Neural crest cell (in vitro differentiated cells): ENCODE results near the gene PSMB9. TPM values are rescaled to one million over a fixed set of nuclear protein-coding genes. Genes with fewer than 3 reads are reported as not detected.
"Not testable (repeated sequence)": the region's sequence is repeated elsewhere in the genome, so short reads cannot be mapped to it uniquely, and the experiment has no call there.

ENCODE experiments used
- DNase-seq: peaks from one replicate; pipeline ENCODE4 v3.0.0; 2021; ENCODE audit warnings: low read depth, mixed read lengths, low spot score
- H3K27ac Mint-ChIP-seq: one replicate; pipeline ENCODE4 v1.8.0; 2021; ENCODE audit warnings: mild to moderate bottlenecking, mixed read lengths; ENCODE audit not compliant: unreplicated experiment
- H3K27me3 Mint-ChIP-seq: 2 replicates; pipeline ENCODE4 v1.8.0; 2021; ENCODE audit warnings: low read depth, mild to moderate bottlenecking, mixed read lengths
- H3K36me3 Mint-ChIP-seq: 2 replicates; pipeline ENCODE4 v1.8.0; 2021; ENCODE audit warnings: low read depth, mild to moderate bottlenecking, mixed read lengths
- H3K4me1 Mint-ChIP-seq: 2 replicates; pipeline ENCODE4 v1.8.0; 2021; ENCODE audit warnings: mixed read lengths
- H3K4me3 Mint-ChIP-seq: one replicate; pipeline ENCODE4 v1.8.0; 2021; ENCODE audit warnings: mild to moderate bottlenecking, mixed read lengths
- H3K9me3 Mint-ChIP-seq: 2 replicates; pipeline ENCODE4 v1.8.0; 2021; ENCODE audit warnings: mixed read lengths
- CTCF ChIP-seq: fragments of 200-600 bp; sonication (generic); conservative IDR thresholded peaks from 2 replicates; pipeline ENCODE4 v1.5.0; 2021; ENCODE audit warnings: antibody characterized with exemption, mild to moderate bottlenecking
- total RNA-seq: library from RNA; stranded (reverse); gene quantifications from 2 replicates; pipeline ENCODE4 v1.2.1, GENCODE V29; 2021

PSMB9 gene
- total RNA-seq, 1 donor from 2014 or later, result not detected

- Mint-ChIP-seq H3K36me3 (no peaks in the 10 kb centered on the region), H3K27ac (no peak overlapping the region), H3K4me1 (no peaks in the 10 kb centered on the region), H3K9me3 (no peaks in the 10 kb centered on the region), H3K4me3 (no peak overlapping the region), H3K27me3 (peaks cover 86% of the 10 kb centered on the region)
- TF ChIP-seq CTCF, result no peak
- DNase-seq, result no peak
Measured at GRCh38 chr6:32867022-32867477, 13.1 kb downstream of the PSMB9 start.

- no peak for DNase-seq
- H3K27ac Mint-ChIP-seq, result no peak overlapping the region
- no peaks in the 10 kb centered on the region for H3K9me3 Mint-ChIP-seq
- no peaks in the 10 kb centered on the region for H3K36me3 Mint-ChIP-seq
- no peak for TF ChIP-seq CTCF
- H3K4me3 Mint-ChIP-seq, result no peak overlapping the region
- peaks cover 90% of the 10 kb centered on the region for H3K27me3 Mint-ChIP-seq
- H3K4me1 Mint-ChIP-seq, result no peaks in the 10 kb centered on the region
Measured at GRCh38 chr6:32867554-32868256, 13.7 kb downstream of the PSMB9 start.

DNA sequence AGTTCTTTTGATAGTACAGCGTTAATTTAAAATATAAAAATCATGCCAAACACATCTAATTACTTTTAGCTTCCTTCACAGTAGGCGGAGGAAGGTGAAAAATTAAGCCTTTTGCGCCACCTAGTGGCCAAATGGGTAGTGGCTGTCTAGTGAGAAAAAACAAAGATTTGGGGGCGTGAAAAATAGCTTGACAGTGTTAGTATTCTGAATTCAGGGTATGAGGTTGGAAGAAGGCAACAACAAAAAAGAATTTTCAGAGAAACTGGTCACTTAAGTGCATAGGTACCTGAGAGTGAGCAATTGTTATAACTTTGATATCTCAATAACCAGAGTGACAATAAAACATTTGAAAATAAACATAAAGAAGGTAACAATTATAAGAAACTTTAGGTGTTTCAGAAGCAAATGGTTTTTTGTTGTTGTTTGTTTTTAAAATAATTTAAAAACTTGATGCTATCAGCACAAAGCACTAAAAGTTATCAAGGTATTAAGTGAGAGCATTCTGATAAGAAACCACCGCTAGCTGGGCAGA is 14.3 kb downstream of the PSMB9 start:
- Mint-ChIP-seq H3K27me3 (peaks cover 90% of the 10 kb centered on the region), H3K27ac (no peak overlapping the region)
- peak; percentile 85 for DNase-seq

GRCh38 chr6:32873947-32874346 is 20.0 kb downstream of the PSMB9 start:
- H3K4me1 Mint-ChIP-seq, H3K36me3 Mint-ChIP-seq, H3K27ac Mint-ChIP-seq, DNase-seq, H3K4me3 Mint-ChIP-seq, H3K9me3 Mint-ChIP-seq: not testable (repeated sequence)
- peaks cover 89% of the 10 kb centered on the region for H3K27me3 Mint-ChIP-seq

More for the DNA sequence above, 14.3 kb downstream of the PSMB9 start:
- H3K4me1 Mint-ChIP-seq, result no peaks in the 10 kb centered on the region
- no peaks in the 10 kb centered on the region for H3K9me3 Mint-ChIP-seq
- H3K36me3 Mint-ChIP-seq, result no peaks in the 10 kb centered on the region
- peak; percentile 99 for TF ChIP-seq CTCF
- no peak overlapping the region for H3K4me3 Mint-ChIP-seq

GRCh38 chr6:32876603-32877002 is 22.6 kb downstream of the PSMB9 start:
- TF ChIP-seq CTCF, result no peak
- peaks cover 2% of the 10 kb centered on the region for H3K9me3 Mint-ChIP-seq
- H3K27ac Mint-ChIP-seq, result no peak overlapping the region
- H3K36me3 Mint-ChIP-seq, result no peaks in the 10 kb centered on the region
- no peak overlapping the region for H3K4me3 Mint-ChIP-seq
- DNase-seq, result no peak
- no peaks in the 10 kb centered on the region for H3K4me1 Mint-ChIP-seq
- peaks cover 82% of the 10 kb centered on the region for H3K27me3 Mint-ChIP-seq

GRCh38 chr6:32879691-32880090 is 25.7 kb downstream of the PSMB9 start:
- DNase-seq, result no peak
- no peaks in the 10 kb centered on the region for H3K4me1 Mint-ChIP-seq
- no peak overlapping the region for H3K4me3 Mint-ChIP-seq
- H3K9me3 Mint-ChIP-seq, result no peaks in the 10 kb centered on the region
- TF ChIP-seq CTCF, result no peak
- no peak overlapping the region for H3K27ac Mint-ChIP-seq
- H3K36me3 Mint-ChIP-seq, result no peaks in the 10 kb centered on the region
- H3K27me3 Mint-ChIP-seq, result peaks cover 79% of the 10 kb centered on the region

DNA sequence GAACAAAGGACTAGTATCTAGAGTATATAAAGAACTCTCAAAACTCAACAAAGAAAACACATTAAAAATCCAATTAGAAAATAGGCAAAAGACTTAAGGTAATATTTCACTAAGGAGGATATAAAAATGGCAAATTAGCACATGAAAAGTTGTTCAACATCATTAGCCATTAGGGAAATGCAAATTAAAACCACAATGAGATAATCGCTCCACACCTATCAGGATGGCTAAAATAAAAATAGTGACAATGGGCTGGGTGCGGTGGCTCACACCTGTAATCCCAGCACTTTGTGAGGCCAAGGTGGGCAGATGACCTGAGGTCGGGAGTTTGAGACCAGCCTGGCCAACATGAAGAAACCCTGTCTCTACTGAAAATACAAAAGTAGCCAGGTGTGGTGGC is 27.0 kb downstream of the PSMB9 start:
- not testable (repeated sequence) for H3K9me3 Mint-ChIP-seq, H3K4me3 Mint-ChIP-seq, DNase-seq, H3K4me1 Mint-ChIP-seq, H3K36me3 Mint-ChIP-seq, H3K27ac Mint-ChIP-seq
- peaks cover 78% of the 10 kb centered on the region for H3K27me3 Mint-ChIP-seq
